Measurements from ENCODE around the gene CCDC159.
"Not testable (repeated sequence)": the region's sequence is repeated elsewhere in the genome, so short reads cannot be mapped to it uniquely, and the experiment has no call there.

The CCDC159 gene

GRCh38 chr19:11367528-11367927 is 21.2 kb downstream of the CCDC159 start:
- DNase-seq = no peak

GRCh38 chr19:11370744-11371143 is 24.4 kb downstream of the CCDC159 start:
- no peak for DNase-seq

- peak; percentile 24 for DNase-seq
Measured at GRCh38 chr19:11373166-11373884, 27.0 kb downstream of the CCDC159 start.

GRCh38 chr19:11373885-11374432 is 27.6 kb downstream of the CCDC159 start:
- DNase-seq = no peak

GRCh38 chr19:11374433-11375142 is 28.3 kb downstream of the CCDC159 start, which contains the start of gene SWSAP1:
SWSAP1 (plus strand) TSS chr19:11374666; CDS start chr19:11374681, 15 bp downstream.
- peak; percentile 97 for DNase-seq

- no peak for DNase-seq
Measured at GRCh38 chr19:11375143-11375948, 29.0 kb downstream of the CCDC159 start.

- DNase-seq = no peak
Measured at GRCh38 chr19:11377237-11377636, 30.9 kb downstream of the CCDC159 start.

- no peak for DNase-seq
Measured at GRCh38 chr19:11377756-11378155, 31.4 kb downstream of the CCDC159 start.

GRCh38 chr19:11378319-11379189 is 32.2 kb downstream of the CCDC159 start:
- DNase-seq = no peak

- DNase-seq = not testable (repeated sequence)
Measured at GRCh38 chr19:11379269-11379845, 33.0 kb downstream of the CCDC159 start.

GRCh38 chr19:11379857-11380350 is 33.6 kb downstream of the CCDC159 start:
- no peak for DNase-seq

- peak; percentile 94 for DNase-seq
Measured at GRCh38 chr19:11380653-11381537, 34.6 kb downstream of the CCDC159 start.

GRCh38 chr19:11382898-11383705 is 36.8 kb downstream of the CCDC159 start:
- DNase-seq = no peak

- DNase-seq = no peak
Measured at GRCh38 chr19:11383706-11384048, 37.4 kb downstream of the CCDC159 start.

GRCh38 chr19:11384778-11385129 is 38.4 kb downstream of the CCDC159 start:
- no peak for DNase-seq

GRCh38 chr19:11387162-11388034 is 41.1 kb downstream of the CCDC159 start:
- DNase-seq = no peak

GRCh38 chr19:11390359-11390758 is 44.0 kb downstream of the CCDC159 start:
- no peak for DNase-seq

GRCh38 chr19:11390933-11391680 is 44.8 kb downstream of the CCDC159 start:
- DNase-seq = no peak

Data from NCI-H526 treated with DMSO at 0.1 percent for 48 hours (cell line).